Measurements from ENCODE around the gene ACD. TPM values are rescaled to one million over a fixed set of nuclear protein-coding genes. Genes with fewer than 3 reads are reported as not detected.

Gene ACD
- total RNA-seq, 1 donor from 2014 or later, result 7.1 TPM

- DNase-seq, result no peak
- TF ChIP-seq, protein P1, sequence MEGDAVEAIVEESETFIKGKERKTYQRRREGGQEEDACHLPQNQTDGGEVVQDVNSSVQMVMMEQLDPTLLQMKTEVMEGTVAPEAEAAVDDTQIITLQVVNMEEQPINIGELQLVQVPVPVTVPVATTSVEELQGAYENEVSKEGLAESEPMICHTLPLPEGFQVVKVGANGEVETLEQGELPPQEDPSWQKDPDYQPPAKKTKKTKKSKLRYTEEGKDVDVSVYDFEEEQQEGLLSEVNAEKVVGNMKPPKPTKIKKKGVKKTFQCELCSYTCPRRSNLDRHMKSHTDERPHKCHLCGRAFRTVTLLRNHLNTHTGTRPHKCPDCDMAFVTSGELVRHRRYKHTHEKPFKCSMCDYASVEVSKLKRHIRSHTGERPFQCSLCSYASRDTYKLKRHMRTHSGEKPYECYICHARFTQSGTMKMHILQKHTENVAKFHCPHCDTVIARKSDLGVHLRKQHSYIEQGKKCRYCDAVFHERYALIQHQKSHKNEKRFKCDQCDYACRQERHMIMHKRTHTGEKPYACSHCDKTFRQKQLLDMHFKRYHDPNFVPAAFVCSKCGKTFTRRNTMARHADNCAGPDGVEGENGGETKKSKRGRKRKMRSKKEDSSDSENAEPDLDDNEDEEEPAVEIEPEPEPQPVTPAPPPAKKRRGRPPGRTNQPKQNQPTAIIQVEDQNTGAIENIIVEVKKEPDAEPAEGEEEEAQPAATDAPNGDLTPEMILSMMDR (IDR thresholded peaks at IDR 0.05; ENCODE audit: borderline replicate concordance), result no peak
- intact Hi-C loops (cut with micrococcal nuclease), result no loop called here
- Histone ChIP-seq H3K4me3 (no peak overlapping the region), H3K9me3 (replicated peaks) (peaks cover 5% of the 10 kb centered on the region), H3K4me1 (peaks cover 12% of the 10 kb centered on the region), H3K27me3 (ENCODE audit: low read depth) (no peaks in the 10 kb centered on the region), H3K36me3 (peaks cover under 1% of the 10 kb centered on the region), H3K27ac (replicated peaks) (no peak overlapping the region)
Measured at GRCh38 chr16:67704110-67704509, 44.0 kb upstream of the ACD start.

- Histone ChIP-seq H3K36me3 (peaks cover 4% of the 10 kb centered on the region), H3K4me3 (no peak overlapping the region), H3K4me1 (peaks cover 12% of the 10 kb centered on the region), H3K9me3 (replicated peaks) (peaks cover 7% of the 10 kb centered on the region), H3K27ac (replicated peaks) (peak overlapping the region; percentile 10), H3K27me3 (ENCODE audit: low read depth) (no peaks in the 10 kb centered on the region)
- intact Hi-C loops (cut with micrococcal nuclease), result no loop called here
- DNase-seq, result no peak
- TF ChIP-seq, protein P1 (IDR thresholded peaks at IDR 0.05; ENCODE audit: borderline replicate concordance), result no peak
Measured at GRCh38 chr16:67703626-67704025, 43.6 kb upstream of the ACD start.

DNA sequence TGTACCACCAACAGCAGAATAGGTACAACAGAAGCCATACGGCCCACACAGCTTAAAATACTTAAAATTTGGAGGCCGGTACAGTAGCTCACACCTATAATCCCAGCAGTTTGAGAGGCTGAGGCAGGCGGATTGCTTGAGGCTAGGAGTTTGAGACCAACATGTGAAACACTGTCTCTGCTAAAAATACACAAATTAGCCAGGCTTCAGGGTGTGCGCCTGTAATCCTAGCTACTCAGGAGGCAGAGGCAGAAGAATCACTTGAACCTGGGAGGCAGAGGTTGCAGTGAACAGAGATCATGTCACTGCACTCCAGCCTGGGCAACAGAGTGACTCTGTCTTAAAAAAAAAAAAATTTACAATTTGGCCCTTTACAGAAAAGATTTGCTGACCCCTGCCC, 42.1 kb upstream of the ACD start:
- Histone ChIP-seq H3K27ac (replicated peaks) (no peak overlapping the region), H3K4me1 (peaks cover 12% of the 10 kb centered on the region), H3K36me3 (peaks cover 4% of the 10 kb centered on the region), H3K4me3 (no peak overlapping the region), H3K9me3 (replicated peaks) (peaks cover 7% of the 10 kb centered on the region), H3K27me3 (ENCODE audit: low read depth) (no peaks in the 10 kb centered on the region)
- DNase-seq, result no peak
- TF ChIP-seq, protein P1 (IDR thresholded peaks at IDR 0.05; ENCODE audit: borderline replicate concordance), result no peak
- intact Hi-C loops (cut with micrococcal nuclease), result no loop called here

GRCh38 chr16:67701420-67701819, 41.4 kb upstream of the ACD start:
- H3K4me1 ChIP-seq, result peaks cover 12% of the 10 kb centered on the region
- DNase-seq, result no peak
- H3K27ac ChIP-seq (replicated peaks), result no peak overlapping the region
- peaks cover 7% of the 10 kb centered on the region for H3K9me3 ChIP-seq (replicated peaks)
- no peak overlapping the region for H3K4me3 ChIP-seq
- TF ChIP-seq, protein P1 (IDR thresholded peaks at IDR 0.05; ENCODE audit: borderline replicate concordance), result no peak
- H3K36me3 ChIP-seq, result peaks cover 4% of the 10 kb centered on the region
- no peaks in the 10 kb centered on the region for H3K27me3 ChIP-seq (ENCODE audit: low read depth)
- intact Hi-C loops (cut with micrococcal nuclease), result no loop called here

DNA sequence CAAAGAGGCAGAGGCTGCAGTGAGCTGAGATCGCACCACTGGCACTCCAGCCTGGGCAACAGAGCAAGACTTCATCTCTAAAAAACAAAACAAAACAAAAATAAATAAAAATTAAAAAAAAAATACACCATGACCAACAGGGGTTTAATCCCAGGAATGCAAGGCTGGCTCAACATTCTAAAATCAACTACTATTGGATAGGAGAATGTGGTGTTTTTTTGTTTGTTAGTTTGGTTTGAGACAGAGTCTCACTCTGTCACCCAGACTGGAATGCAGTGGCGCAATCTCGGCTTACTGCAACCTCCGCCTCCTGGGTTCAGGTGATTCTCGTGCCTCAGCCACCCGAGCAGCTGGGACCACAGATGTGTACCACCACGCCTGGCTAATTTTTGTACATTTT, 39.2 kb upstream of the ACD start:
- no peak overlapping the region for H3K27ac ChIP-seq (replicated peaks)
- peaks cover 7% of the 10 kb centered on the region for H3K9me3 ChIP-seq (replicated peaks)
- H3K4me3 ChIP-seq, result no peak overlapping the region
- intact Hi-C loops (cut with micrococcal nuclease), result no loop called here
- TF ChIP-seq, protein P1 (IDR thresholded peaks at IDR 0.05; ENCODE audit: borderline replicate concordance), result no peak
- no peak for DNase-seq
- peaks cover 4% of the 10 kb centered on the region for H3K36me3 ChIP-seq
- H3K27me3 ChIP-seq (ENCODE audit: low read depth), result no peaks in the 10 kb centered on the region
- H3K4me1 ChIP-seq, result peaks cover 12% of the 10 kb centered on the region
